Parathyroid adenoma (tissue), 2 donors: Measurements from ENCODE around the gene AVPR2.

Experiments
- H2AFZ ChIP-seq: fragments of 300-600 bp; sonication (generic); one replicate; pipeline ENCODE4 v1.7.0; 2017; ENCODE audit warnings: antibody characterized with exemption, mild to moderate bottlenecking
- H3K27ac ChIP-seq: fragments of 300-600 bp; sonication (generic); one replicate; pipeline ENCODE4 v1.7.0; 2017
- H3K27me3 ChIP-seq: fragments of 300-600 bp; sonication (generic); one replicate; pipeline ENCODE4 v1.7.0; 2017; ENCODE audit warnings: low read length; ENCODE audit not compliant: control insufficient read depth, insufficient read depth
- H3K36me3 ChIP-seq: fragments of 300-600 bp; sonication (generic); one replicate; pipeline ENCODE4 v1.7.0; 2017; ENCODE audit warnings: low read length; ENCODE audit not compliant: control insufficient read depth, insufficient read depth
- H3K4me1 ChIP-seq: fragments of 300-600 bp; sonication (generic); one replicate; pipeline ENCODE4 v1.7.0; 2017; ENCODE audit warnings: control low read depth
- H3K4me2 ChIP-seq: fragments of 300-600 bp; sonication (generic); one replicate; pipeline ENCODE4 v1.7.0; 2017; ENCODE audit warnings: low read length
- H3K4me3 ChIP-seq: fragments of 300-600 bp; sonication (generic); one replicate; pipeline ENCODE4 v1.7.0; 2017; ENCODE audit warnings: low read depth, low read length
- H3K79me2 ChIP-seq: fragments of 300-600 bp; sonication (generic); one replicate; pipeline ENCODE4 v1.7.0; 2017; ENCODE audit warnings: control low read depth
- H3K9ac ChIP-seq: fragments of 300-600 bp; sonication (generic); one replicate; pipeline ENCODE4 v1.7.0; 2017; ENCODE audit warnings: mild to moderate bottlenecking
- H3K9me3 ChIP-seq: fragments of 300-600 bp; sonication (generic); one replicate; pipeline ENCODE4 v1.7.0; 2017; ENCODE audit warnings: low read length; ENCODE audit not compliant: control insufficient read depth
- CTCF ChIP-seq: fragments of 300-600 bp; sonication (generic); IDR thresholded peaks from one replicate; pipeline ENCODE4 v1.7.0; 2017; ENCODE audit warnings: antibody characterized with exemption, mild to moderate bottlenecking
- donor health status: primary hyperparathyroidism.

The AVPR2 gene

GRCh38 chrX:153861733-153862310 is 42.7 kb upstream of the AVPR2 start:
- Histone ChIP-seq H3K79me2 (no peaks in the 10 kb centered on the region), H3K4me1 (no peaks in the 10 kb centered on the region), H3K9ac (no peak overlapping the region), H2AFZ (no peak overlapping the region), H3K4me2 (no peak overlapping the region), H3K4me3 (no peak overlapping the region), H3K27me3 (no peaks in the 10 kb centered on the region), H3K36me3 (no peaks in the 10 kb centered on the region), H3K9me3 (no peaks in the 10 kb centered on the region), H3K27ac (no peak overlapping the region)
- no peak for TF ChIP-seq CTCF

- H2AFZ ChIP-seq = no peak overlapping the region
- no peak overlapping the region for H3K4me2 ChIP-seq
- no peak overlapping the region for H3K4me3 ChIP-seq
- no peaks in the 10 kb centered on the region for H3K27me3 ChIP-seq
- no peak overlapping the region for H3K27ac ChIP-seq
- H3K79me2 ChIP-seq = no peaks in the 10 kb centered on the region
- H3K4me1 ChIP-seq = no peaks in the 10 kb centered on the region
- H3K36me3 ChIP-seq = no peaks in the 10 kb centered on the region
- no peaks in the 10 kb centered on the region for H3K9me3 ChIP-seq
- H3K9ac ChIP-seq = no peak overlapping the region
- TF ChIP-seq CTCF = no peak
Measured at GRCh38 chrX:153862369-153863250, 41.9 kb upstream of the AVPR2 start.

- Histone ChIP-seq H3K4me3 (no peak overlapping the region), H3K4me2 (no peak overlapping the region), H3K9me3 (no peaks in the 10 kb centered on the region), H3K36me3 (no peaks in the 10 kb centered on the region), H3K27ac (no peak overlapping the region), H3K27me3 (no peaks in the 10 kb centered on the region), H2AFZ (no peak overlapping the region), H3K9ac (no peak overlapping the region), H3K79me2 (no peaks in the 10 kb centered on the region), H3K4me1 (no peaks in the 10 kb centered on the region)
- TF ChIP-seq CTCF = no peak
Measured at GRCh38 chrX:153863251-153863991, 41.1 kb upstream of the AVPR2 start.

DNA sequence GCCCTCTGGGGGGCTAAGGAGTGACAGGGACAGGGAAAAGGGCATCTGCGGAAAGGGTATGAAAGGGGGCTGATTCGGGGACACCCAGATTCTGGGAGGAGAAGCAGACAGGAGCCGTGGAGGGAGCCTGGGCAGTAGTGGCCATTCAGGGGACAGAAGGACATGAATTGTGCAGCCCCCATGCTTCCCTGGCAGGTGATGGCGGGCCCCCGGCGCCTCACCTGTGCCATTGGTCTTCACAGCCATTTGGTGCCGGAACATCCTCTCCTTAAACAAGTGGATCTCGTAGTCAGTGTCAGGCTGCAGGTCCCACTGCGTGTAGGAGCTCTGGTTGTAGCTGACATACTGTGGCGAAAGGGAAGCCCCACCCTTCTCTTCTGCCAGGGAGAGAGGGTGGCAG is 40.4 kb upstream of the AVPR2 start:
- TF ChIP-seq CTCF = no peak
- Histone ChIP-seq H3K9ac (no peak overlapping the region), H3K27me3 (no peaks in the 10 kb centered on the region), H3K27ac (no peak overlapping the region), H3K9me3 (no peaks in the 10 kb centered on the region), H3K36me3 (no peaks in the 10 kb centered on the region), H2AFZ (no peak overlapping the region), H3K4me3 (no peak overlapping the region), H3K79me2 (no peaks in the 10 kb centered on the region), H3K4me2 (no peak overlapping the region), H3K4me1 (no peaks in the 10 kb centered on the region)
